Right lobe of liver (tissue), 6 donors: ENCODE measurements around the gene UVRAG. TPM values are rescaled to one million over a fixed set of nuclear protein-coding genes. Genes with fewer than 3 reads are reported as not detected.

ENCODE experiments used
- ATAC-seq, 4 donors: fragments of 200-7000 bp; cut with Tn5 transposase; one replicate each; pipeline ENCODE4 v1.9.1; 2020; ENCODE audit warnings: mild to moderate bottlenecking in 4 of 4, moderate library complexity in 4 of 4
- DNase-seq, 3 donors: peaks; one replicate each; pipeline ENCODE4 v3.0.0-alpha.2; 2020
- H3K27ac ChIP-seq, 3 donors: fragments of 200-600 bp; one replicate each; pipeline ENCODE4 v1.8.0; 2022
- H3K27me3 ChIP-seq, 2 donors: fragments of 200-600 bp; one replicate each; pipeline ENCODE4 v1.8.0; 2022
- H3K36me3 ChIP-seq, 4 donors: fragments of 200-600 bp; sonication (generic) in 1 of 4; one replicate each; pipeline versions ENCODE4 v1.5.1 to v1.8.0; 2017 to 2022; ENCODE audit warnings: control low read depth in 1 of 4
- H3K4me1 ChIP-seq, 4 donors: fragments of 200-600 bp; sonication (generic) in 1 of 4; one replicate each; pipeline versions ENCODE4 v1.5.1 to v1.8.0; 2017 to 2022; ENCODE audit warnings: control low read depth in 1 of 4
- H3K4me3 ChIP-seq, 3 donors: fragments of 200-600 bp; one replicate each; pipeline ENCODE4 v1.8.0; 2022
- H3K9me3 ChIP-seq, 4 donors: fragments of 200-600 bp; sonication (generic) in 1 of 4; one replicate each; pipeline versions ENCODE4 v1.5.1 to v1.8.0; 2017 to 2022; ENCODE audit warnings: control low read depth in 1 of 4
- POLR2A ChIP-seq: fragments of 450-650 bp; IDR thresholded peaks from one replicate; pipeline ENCODE4 v1.6.1; 2017; ENCODE audit warnings: antibody characterized with exemption, mild to moderate bottlenecking
- WGBS: methylation state at CpG from one replicate; pipeline ENCODE4 v1.1.6; 2018; ENCODE audit warnings: low coverage, low lambda C conversion rate; ENCODE audit not compliant: insufficient coverage; ENCODE audit errors: missing lambda C conversion rate; 5-methylcytosine and 5-hydroxymethylcytosine counted together
- intact Hi-C, 2 donors: fragments of 100-400 bp; cut with DNase I; formaldehyde crosslinking; loops; one replicate each; pipeline versions ENCODE4 v1.11.2 to v1.14.1; 2022
- total RNA-seq, 6 experiments: library from RNA; depleted of rRNA in 2 of 6; stranded (reverse); fragments of >200 nt in 2 of 6; fragmentation: NEBNext Ultra II Directional in 3 of 6; extraction: Animal tissue kit (Norgen Biotek cat#: 25700) in 3 of 6; gene quantifications; one replicate each; pipeline versions ENCODE4 v1.1.0 to v1.2.4, GENCODE V29; 2016 to 2023
- TF ChIP-seq, protein P1 (sequence below), 4 donors: fragments of 200-600 bp in 3 of 4; fragments of 450-650 bp in 1 of 4; IDR thresholded peaks; one replicate each; pipeline versions ENCODE4 v1.5.1 to v1.8.0; 2016 to 2022; ENCODE audit warnings: antibody characterized with exemption in 4 of 4, mild to moderate bottlenecking in 2 of 4
- donor health status: DM: no; HTN: yes; CAD: no.
- donor health status: DM: no; HTN: no; CAD: no.
- donor health status: DM: no; HTN: no; CAD: no.
- donor health status: DM: no; HTN: yes; CAD: no.
- donor health status: DM: no; HTN: yes; CAD: no.

UVRAG gene
- total RNA-seq, 6 experiments from 2014 or later, result 8.8 to 12.6 (median 10.3) TPM

DNA sequence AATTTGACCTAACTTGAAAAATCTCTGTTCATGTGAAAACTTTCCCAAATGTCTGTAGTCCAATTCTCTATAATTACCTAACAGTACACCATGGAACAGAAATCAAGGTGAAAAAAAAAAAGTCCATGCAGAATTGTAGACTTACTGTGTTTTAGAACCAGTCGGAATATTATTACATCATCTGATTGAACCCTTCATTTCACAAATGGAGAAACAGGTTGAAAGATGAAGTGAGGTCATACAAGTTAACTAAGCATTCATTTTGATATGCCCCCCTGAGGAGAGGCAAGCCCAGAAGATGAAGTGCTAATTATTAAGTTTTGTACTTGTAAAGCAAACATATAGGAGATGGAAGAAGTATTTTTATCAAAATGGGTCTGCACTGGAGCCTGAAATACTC is 211.9 kb downstream of the UVRAG start:
- Histone ChIP-seq H3K9me3 (no peaks in the 10 kb centered on the region), H3K36me3 (peaks cover 0 to under 1% (median 0%) of the 10 kb centered on the region in 4 donors), H3K4me3 (no peak overlapping the region), H3K27ac (no peak overlapping the region), H3K4me1 (no peaks in the 10 kb centered on the region), H3K27me3 (no peaks in the 10 kb centered on the region)
- intact Hi-C loops, result no loop called here
- TF ChIP-seq, protein P1, sequence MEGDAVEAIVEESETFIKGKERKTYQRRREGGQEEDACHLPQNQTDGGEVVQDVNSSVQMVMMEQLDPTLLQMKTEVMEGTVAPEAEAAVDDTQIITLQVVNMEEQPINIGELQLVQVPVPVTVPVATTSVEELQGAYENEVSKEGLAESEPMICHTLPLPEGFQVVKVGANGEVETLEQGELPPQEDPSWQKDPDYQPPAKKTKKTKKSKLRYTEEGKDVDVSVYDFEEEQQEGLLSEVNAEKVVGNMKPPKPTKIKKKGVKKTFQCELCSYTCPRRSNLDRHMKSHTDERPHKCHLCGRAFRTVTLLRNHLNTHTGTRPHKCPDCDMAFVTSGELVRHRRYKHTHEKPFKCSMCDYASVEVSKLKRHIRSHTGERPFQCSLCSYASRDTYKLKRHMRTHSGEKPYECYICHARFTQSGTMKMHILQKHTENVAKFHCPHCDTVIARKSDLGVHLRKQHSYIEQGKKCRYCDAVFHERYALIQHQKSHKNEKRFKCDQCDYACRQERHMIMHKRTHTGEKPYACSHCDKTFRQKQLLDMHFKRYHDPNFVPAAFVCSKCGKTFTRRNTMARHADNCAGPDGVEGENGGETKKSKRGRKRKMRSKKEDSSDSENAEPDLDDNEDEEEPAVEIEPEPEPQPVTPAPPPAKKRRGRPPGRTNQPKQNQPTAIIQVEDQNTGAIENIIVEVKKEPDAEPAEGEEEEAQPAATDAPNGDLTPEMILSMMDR (IDR thresholded peaks at IDR 0.05), result no peak
- no peak for TF ChIP-seq POLR2A
- 100% methylated on average over 1 of the region's 1 CpG for WGBS
- no peak for ATAC-seq
- no peak for DNase-seq

DNA sequence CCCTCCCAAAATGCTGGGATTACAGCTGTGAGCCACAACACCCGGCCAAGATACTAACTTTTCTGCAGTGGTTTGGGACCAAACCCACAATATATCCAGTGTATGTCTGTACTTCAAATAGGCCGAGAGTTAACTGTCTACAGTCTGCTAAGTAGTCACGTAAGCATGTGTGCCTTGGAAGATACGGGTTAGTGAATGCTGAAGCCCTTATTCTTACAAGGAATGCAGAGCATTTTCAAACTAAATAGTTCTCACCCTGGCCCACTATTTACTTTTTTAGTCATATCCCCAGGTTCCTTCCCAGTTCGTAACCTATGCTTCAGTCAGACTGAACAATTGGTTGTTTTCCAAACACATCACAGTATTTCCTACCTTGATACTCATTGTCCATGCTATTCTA is 215.3 kb downstream of the UVRAG start:
- Histone ChIP-seq H3K4me3 (no peak overlapping the region), H3K36me3 (no peaks in the 10 kb centered on the region), H3K4me1 (no peaks in the 10 kb centered on the region), H3K27ac (no peak overlapping the region), H3K27me3 (no peaks in the 10 kb centered on the region), H3K9me3 (no peaks in the 10 kb centered on the region)
- TF ChIP-seq POLR2A, result no peak
- TF ChIP-seq, protein P1 (IDR thresholded peaks at IDR 0.05), result no peak
- 92% methylated on average over 5 of the region's 5 CpGs for WGBS
- DNase-seq (no peak), ATAC-seq (no peak)
- intact Hi-C loops, result no loop called here

GRCh38 chr11:76030968-76031590 is 216.1 kb downstream of the UVRAG start:
- TF ChIP-seq POLR2A, result no peak
- TF ChIP-seq, protein P1 (IDR thresholded peaks at IDR 0.05), result no peak
- H3K36me3 ChIP-seq, result no peaks in the 10 kb centered on the region
- no peak overlapping the region for H3K4me3 ChIP-seq
- H3K27me3 ChIP-seq, result no peaks in the 10 kb centered on the region
- H3K27ac ChIP-seq, result no peak overlapping the region
- H3K4me1 ChIP-seq, result no peaks in the 10 kb centered on the region
- H3K9me3 ChIP-seq, result no peaks in the 10 kb centered on the region
- intact Hi-C loops, result no loop called here
- DNase-seq, result no peak
- no peak for ATAC-seq
- 83% methylated on average over 1 of the region's 1 CpG for WGBS

DNA sequence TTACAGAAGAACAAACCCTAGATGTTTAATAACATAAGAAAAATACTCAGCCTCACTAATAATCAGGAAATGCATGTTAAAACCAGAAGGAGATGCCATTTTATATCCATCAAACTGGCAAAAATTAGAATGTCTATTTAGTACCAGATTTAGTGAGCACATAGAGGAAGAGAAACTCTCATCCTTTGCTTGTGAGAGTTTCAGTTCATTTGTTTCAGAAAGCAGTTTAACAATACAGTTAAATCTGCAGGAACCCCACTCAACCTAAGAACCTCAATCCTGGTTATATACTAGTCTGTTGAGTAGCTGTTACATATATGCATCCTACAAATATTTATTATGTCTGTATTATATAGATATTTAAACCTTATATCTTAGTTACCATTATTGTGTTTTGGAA is 218.7 kb downstream of the UVRAG start:
- no peaks in the 10 kb centered on the region for H3K36me3 ChIP-seq
- no peaks in the 10 kb centered on the region for H3K9me3 ChIP-seq
- TF ChIP-seq, protein P1 (IDR thresholded peaks at IDR 0.05), result no peak
- TF ChIP-seq POLR2A, result no peak
- intact Hi-C loops, result no loop called here
- DNase-seq (no peak), ATAC-seq (no peak)
- no peak overlapping the region for H3K4me3 ChIP-seq
- H3K27me3 ChIP-seq, result no peaks in the 10 kb centered on the region
- no peaks in the 10 kb centered on the region for H3K4me1 ChIP-seq
- H3K27ac ChIP-seq, result no peak overlapping the region

DNA sequence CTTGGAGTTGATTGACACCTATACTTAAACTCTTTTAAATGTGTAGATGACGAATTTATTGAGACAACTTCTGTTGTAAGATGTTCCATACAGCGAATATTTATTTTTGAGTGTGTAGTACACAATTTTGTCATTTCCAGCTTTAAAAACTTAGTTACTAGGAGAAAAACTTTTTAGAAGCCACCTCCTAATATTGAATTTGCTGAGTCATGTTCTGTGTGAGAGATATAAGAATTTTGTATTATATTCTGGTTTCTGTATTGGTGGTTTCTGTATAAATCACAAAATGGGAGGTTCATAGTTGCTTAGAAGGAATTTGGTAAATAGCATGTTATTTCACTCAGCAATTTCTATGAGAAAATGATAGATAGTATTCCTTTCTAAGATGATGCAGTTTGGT is 220.0 kb downstream of the UVRAG start:
- TF ChIP-seq, protein P1 (IDR thresholded peaks at IDR 0.05), result no peak
- no peak for TF ChIP-seq POLR2A
- intact Hi-C loops, result no loop called here
- H3K4me3 ChIP-seq, result no peak overlapping the region
- H3K4me1 ChIP-seq, result no peaks in the 10 kb centered on the region
- H3K27me3 ChIP-seq, result no peaks in the 10 kb centered on the region
- H3K9me3 ChIP-seq, result no peaks in the 10 kb centered on the region
- DNase-seq (no peak), ATAC-seq (no peak)
- no peaks in the 10 kb centered on the region for H3K36me3 ChIP-seq
- no peak overlapping the region for H3K27ac ChIP-seq
- 92% methylated on average over 2 of the region's 2 CpGs for WGBS
